Kidney epithelial cell (primary cell): ENCODE data around the gene ABCC6. TPM values are rescaled to one million over a fixed set of nuclear protein-coding genes. Genes with fewer than 3 reads are reported as not detected.
A peak's percentile ranks its signal among the peaks of the same experiment; 100 is the strongest.

Experiments
- DNase-seq: peaks from one replicate; pipeline ENCODE4 v3.0.0-alpha.2; 2010; ENCODE audit warnings: low read depth
- H3K27me3 ChIP-seq: 2 replicates; pipeline ENCODE4 v1.6.0; 2011; ENCODE audit warnings: low read length; ENCODE audit not compliant: control insufficient read depth, insufficient read depth
- H3K36me3 ChIP-seq: 2 replicates; pipeline ENCODE4 v1.5.1; 2011; ENCODE audit warnings: low read length; ENCODE audit not compliant: control insufficient read depth, insufficient read depth
- H3K4me3 ChIP-seq: 2 replicates; pipeline ENCODE4 v1.5.1; 2011; ENCODE audit warnings: low read depth, mild to moderate bottlenecking, control low read depth, low read length
- total RNA-seq: library from RNA; depleted of rRNA; stranded (reverse); fragments of >200 nt; gene quantifications from 2 replicates; pipeline ENCODE4 v1.2.3, GENCODE V29; 2015
- TF ChIP-seq, protein P1 (sequence below): IDR thresholded peaks from 2 replicates; pipeline ENCODE4 v1.5.1; 2011; ENCODE audit warnings: mild to moderate bottlenecking, moderate library complexity, low read length, control low read depth, inconsistent platforms; ENCODE audit not compliant: insufficient read depth, poor library complexity, severe bottlenecking

The ABCC6 gene
- total RNA-seq, 1 donor from 2014 or later, result 1.5 TPM

DNA sequence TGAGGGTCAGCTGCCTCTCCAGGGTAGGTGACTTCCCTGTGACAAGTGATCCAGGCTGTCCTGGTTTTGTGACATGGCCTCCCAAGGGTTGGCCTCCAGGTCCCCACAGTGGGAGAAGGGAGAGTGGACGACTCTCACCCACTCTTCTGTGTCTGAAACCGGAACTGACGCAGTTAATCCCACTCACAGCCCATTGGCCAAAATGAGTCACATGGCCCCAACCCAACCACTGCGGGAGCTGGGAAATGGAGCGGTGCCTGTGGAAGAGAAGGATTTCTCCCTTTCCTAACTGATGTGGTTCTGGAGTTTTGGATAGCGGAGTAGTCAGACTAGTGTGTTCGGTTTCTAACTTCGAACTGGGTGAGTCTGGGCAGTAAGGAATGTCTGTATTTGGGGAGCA, 79.4 kb downstream of the ABCC6 start:
- TF ChIP-seq, protein P1, sequence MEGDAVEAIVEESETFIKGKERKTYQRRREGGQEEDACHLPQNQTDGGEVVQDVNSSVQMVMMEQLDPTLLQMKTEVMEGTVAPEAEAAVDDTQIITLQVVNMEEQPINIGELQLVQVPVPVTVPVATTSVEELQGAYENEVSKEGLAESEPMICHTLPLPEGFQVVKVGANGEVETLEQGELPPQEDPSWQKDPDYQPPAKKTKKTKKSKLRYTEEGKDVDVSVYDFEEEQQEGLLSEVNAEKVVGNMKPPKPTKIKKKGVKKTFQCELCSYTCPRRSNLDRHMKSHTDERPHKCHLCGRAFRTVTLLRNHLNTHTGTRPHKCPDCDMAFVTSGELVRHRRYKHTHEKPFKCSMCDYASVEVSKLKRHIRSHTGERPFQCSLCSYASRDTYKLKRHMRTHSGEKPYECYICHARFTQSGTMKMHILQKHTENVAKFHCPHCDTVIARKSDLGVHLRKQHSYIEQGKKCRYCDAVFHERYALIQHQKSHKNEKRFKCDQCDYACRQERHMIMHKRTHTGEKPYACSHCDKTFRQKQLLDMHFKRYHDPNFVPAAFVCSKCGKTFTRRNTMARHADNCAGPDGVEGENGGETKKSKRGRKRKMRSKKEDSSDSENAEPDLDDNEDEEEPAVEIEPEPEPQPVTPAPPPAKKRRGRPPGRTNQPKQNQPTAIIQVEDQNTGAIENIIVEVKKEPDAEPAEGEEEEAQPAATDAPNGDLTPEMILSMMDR, result no peak
- Histone ChIP-seq H3K36me3 (peaks cover 1% of the 10 kb centered on the region), H3K4me3 (no peak overlapping the region), H3K27me3 (no peaks in the 10 kb centered on the region)
- no peak for DNase-seq

DNA sequence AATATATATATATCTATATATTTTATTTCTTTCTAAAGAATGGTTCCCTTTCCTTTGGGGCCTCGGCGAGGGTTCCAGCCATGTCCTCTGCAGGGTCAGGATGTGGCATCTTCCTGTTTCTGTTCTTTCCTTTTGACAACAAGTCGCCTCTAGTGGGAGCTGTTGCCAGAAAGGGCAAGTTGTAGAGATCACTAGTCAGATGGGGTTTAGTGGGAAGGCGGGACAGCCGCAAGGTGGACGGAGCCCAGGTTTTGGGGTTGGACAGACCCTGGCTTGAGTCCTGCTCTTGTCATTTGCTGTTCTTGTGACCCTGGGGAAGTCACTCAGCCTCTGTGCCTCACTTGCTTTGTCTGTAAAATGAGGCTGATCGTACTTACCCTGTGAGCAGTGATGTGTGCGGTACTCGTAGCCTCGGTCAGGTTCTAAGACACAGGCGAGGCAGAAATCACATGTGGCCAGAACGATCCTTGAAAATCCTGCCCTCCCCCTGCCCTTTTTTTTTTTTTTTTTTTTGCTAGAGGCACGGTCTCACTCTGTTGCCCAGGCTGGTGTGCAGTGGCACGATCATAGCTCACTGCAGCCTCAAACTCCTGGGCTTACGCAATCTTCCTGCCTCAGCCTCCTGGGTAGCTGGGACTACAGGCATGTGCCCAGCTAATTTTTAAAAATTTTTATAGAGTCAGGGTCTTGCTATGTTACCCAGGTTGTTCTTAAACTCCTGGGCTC, 80.1 kb downstream of the ABCC6 start:
- H3K36me3 ChIP-seq, result peaks cover 1% of the 10 kb centered on the region
- DNase-seq, result no peak
- no peak overlapping the region for H3K4me3 ChIP-seq
- H3K27me3 ChIP-seq, result no peaks in the 10 kb centered on the region
- TF ChIP-seq, protein P1, result peak; percentile 42

DNA sequence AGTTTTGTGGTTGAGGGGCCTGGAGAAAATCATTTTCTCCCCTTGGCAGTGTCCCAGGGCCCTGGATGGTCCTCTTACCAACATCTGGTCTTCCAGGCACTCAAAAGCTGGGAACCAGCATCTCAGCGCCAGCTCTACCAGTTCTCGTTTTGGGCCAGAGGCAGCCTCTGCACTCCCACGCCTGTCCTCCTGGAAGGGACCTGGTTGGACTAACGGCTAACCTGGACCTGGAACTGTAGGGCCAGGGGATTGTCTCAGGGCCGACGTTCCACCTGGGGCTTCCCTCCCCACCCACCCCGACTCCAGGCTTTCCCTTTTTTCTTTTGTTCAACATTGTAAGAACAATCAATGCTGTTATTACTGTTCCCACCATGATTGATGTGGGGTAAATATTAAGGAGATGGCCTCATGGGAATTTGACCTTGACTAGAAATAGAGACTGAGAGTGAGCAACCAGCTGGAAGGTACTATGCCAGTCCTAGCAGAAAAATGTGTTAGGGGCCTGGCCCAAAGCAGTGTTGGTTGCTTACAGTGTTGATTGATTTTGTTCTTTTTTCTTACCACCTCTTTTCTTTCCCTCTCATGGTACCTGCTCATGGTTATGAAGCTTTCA, 81.4 kb downstream of the ABCC6 start:
- no peaks in the 10 kb centered on the region for H3K27me3 ChIP-seq
- peaks cover 1% of the 10 kb centered on the region for H3K36me3 ChIP-seq
- H3K4me3 ChIP-seq, result no peak overlapping the region
- TF ChIP-seq, protein P1, result no peak
- DNase-seq, result no peak

DNA sequence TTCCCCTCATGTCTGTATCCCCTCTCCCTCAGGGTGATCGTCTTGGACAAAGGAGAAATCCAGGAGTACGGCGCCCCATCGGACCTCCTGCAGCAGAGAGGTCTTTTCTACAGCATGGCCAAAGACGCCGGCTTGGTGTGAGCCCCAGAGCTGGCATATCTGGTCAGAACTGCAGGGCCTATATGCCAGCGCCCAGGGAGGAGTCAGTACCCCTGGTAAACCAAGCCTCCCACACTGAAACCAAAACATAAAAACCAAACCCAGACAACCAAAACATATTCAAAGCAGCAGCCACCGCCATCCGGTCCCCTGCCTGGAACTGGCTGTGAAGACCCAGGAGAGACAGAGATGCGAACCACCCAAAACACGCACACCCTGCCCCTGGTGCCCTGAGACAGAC, 82.2 kb downstream of the ABCC6 start:
- Histone ChIP-seq H3K36me3 (peaks cover 1% of the 10 kb centered on the region), H3K27me3 (no peaks in the 10 kb centered on the region), H3K4me3 (no peak overlapping the region)
- TF ChIP-seq, protein P1, result no peak
- no peak for DNase-seq

DNA sequence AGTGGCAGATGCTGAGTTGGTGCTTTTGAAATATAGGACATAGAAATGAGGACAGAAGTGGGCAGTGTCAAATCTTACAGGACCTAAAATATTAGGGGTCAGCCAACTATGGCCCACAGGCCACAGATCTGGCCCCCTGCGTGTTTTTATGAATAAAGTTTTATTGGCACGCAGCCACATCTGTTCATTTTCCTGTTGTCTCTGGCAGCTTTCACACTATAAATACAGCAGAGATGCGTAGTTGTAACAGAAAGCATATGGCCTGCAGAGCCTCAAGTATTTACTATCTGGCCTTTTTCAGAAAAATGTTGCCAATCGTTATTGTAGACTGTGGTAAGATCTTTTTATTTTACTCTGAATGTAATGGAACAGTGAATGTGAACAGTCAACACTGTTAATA, 82.8 kb downstream of the ABCC6 start:
- peaks cover 1% of the 10 kb centered on the region for H3K36me3 ChIP-seq
- H3K27me3 ChIP-seq, result no peaks in the 10 kb centered on the region
- no peak for DNase-seq
- H3K4me3 ChIP-seq, result no peak overlapping the region
- TF ChIP-seq, protein P1, result no peak
